Aortic smooth muscle cell (primary cell): Measurements from ENCODE around the gene NT5DC3. TPM values are rescaled to one million over a fixed set of nuclear protein-coding genes. Genes with fewer than 3 reads are reported as not detected.

Source experiments
- total RNA-seq: library from RNA; depleted of rRNA; stranded (reverse); fragments of >200 nt; gene quantifications from 2 replicates; pipeline ENCODE4 v1.2.3, GENCODE V29; 2014

Gene NT5DC3
- total RNA-seq = 6.2 and 7.5 TPM in 2 replicates

DNA sequence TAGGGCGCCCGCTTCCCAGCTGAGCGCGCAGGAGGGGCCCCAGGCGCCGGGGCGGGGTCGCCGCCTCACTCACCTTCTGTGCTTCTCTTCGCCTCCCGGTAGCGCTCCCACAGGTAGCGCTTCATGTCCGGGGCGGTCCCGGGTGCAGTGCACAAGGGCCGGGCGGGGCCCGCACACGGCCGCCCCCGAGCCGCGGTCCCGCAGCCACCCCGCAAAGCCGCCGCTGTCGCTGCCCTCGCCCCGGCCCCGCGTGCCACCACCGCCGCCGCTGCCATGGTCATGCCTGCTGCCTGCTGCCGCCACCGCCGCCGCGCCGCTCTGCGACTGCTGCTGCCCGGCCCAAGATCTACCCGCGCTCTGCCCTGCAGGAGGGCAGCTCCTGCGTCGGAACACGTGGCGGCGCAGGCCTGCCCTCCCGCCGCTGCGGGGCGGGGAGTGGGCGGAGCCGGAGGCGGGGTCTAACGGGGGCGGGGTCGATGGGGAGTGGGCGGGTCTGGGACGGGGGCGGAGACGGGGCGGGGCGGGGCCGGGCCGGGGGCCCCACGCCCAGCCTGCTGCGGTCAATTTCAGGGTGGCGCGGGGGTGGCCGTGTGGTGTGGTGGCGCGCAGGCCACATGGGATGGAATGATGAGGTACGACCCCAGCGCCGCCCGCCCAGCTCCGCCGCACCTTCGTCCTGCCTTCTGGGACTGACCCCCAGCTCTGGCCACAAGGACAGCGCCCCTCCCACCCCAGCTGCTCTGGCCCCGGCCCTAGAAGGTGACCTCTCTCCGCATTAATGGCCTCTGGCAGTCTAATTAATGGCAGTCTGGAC, at the start of gene NT5DC3:
TSS of gene NT5DC3 (minus strand) at position 359 of the 814 bp plus-strand sequence. CDS start at position 281, 78 bp downstream.

Other genes starting within 250 kb of the NT5DC3 start
- gene HSP90B1, start 89.2 kb upstream of the NT5DC3 start, total RNA-seq = 1,182 and 1,227 TPM in 2 replicates
- gene TDG, start 124.6 kb upstream of the NT5DC3 start, total RNA-seq = 15.3 and 23.4 TPM in 2 replicates
- 51.8 and 82.5 TPM in 2 replicates for gene GLT8D2, start 209.0 kb upstream of the NT5DC3 start, total RNA-seq
- gene HCFC2, start 223.3 kb upstream of the NT5DC3 start, total RNA-seq = 29.3 and 31.9 TPM in 2 replicates